ENCODE measurements around the gene DAAM1.

Gene DAAM1

GRCh38 chr14:59187118-59187517 is 1.3 kb upstream of the DAAM1 start:
- no peak for DNase-seq (ENCODE audit: low read depth in 2 of 3, low spot score in 1 of 3)

GRCh38 chr14:59187802-59188460 is 536 bp upstream of the DAAM1 start:
- DNase-seq (ENCODE audit: low read depth in 2 of 3, low spot score in 1 of 3), result peak in 2 of 3 donors; percentile 15 to 20

- DNase-seq (ENCODE audit: low read depth in 2 of 3, low spot score in 1 of 3), result peak in 2 of 3 donors; percentile 7 to 8
Observed at GRCh38 chr14:59189091-59189785, 771 bp downstream of the DAAM1 start.

- peak; percentile 50 to 75 (median 66) for DNase-seq (ENCODE audit: low read depth in 2 of 3, low spot score in 1 of 3)
Observed at GRCh38 chr14:59189786-59190368, 1.4 kb downstream of the DAAM1 start.

- no peak for DNase-seq (ENCODE audit: low read depth in 2 of 3, low spot score in 1 of 3)
Observed at GRCh38 chr14:59190372-59190771, 1.9 kb downstream of the DAAM1 start.

GRCh38 chr14:59195912-59196311 is 7.4 kb downstream of the DAAM1 start:
- DNase-seq (ENCODE audit: low read depth in 2 of 3, low spot score in 1 of 3), result no peak

- DNase-seq (ENCODE audit: low read depth in 2 of 3, low spot score in 1 of 3), result no peak
Observed at GRCh38 chr14:59197695-59198262, 9.3 kb downstream of the DAAM1 start.

- DNase-seq (ENCODE audit: low read depth in 2 of 3, low spot score in 1 of 3), result no peak
Observed at GRCh38 chr14:59199205-59199604, 10.7 kb downstream of the DAAM1 start.

- DNase-seq (ENCODE audit: low read depth in 2 of 3, low spot score in 1 of 3), result no peak
Observed at GRCh38 chr14:59199614-59200013, 11.1 kb downstream of the DAAM1 start.

- no peak for DNase-seq (ENCODE audit: low read depth in 2 of 3, low spot score in 1 of 3)
Observed at GRCh38 chr14:59200195-59200594, 11.7 kb downstream of the DAAM1 start.

GRCh38 chr14:59202031-59202430 is 13.6 kb downstream of the DAAM1 start:
- no peak for DNase-seq (ENCODE audit: low read depth in 2 of 3, low spot score in 1 of 3)

- DNase-seq (ENCODE audit: low read depth in 2 of 3, low spot score in 1 of 3), result no peak
Observed at GRCh38 chr14:59204305-59204704, 15.8 kb downstream of the DAAM1 start.

GRCh38 chr14:59206892-59207291 is 18.4 kb downstream of the DAAM1 start:
- DNase-seq (ENCODE audit: low read depth in 2 of 3, low spot score in 1 of 3), result no peak

- no peak for DNase-seq (ENCODE audit: low read depth in 2 of 3, low spot score in 1 of 3)
Observed at GRCh38 chr14:59207506-59207933, 19.1 kb downstream of the DAAM1 start.

- no peak for DNase-seq (ENCODE audit: low read depth in 2 of 3, low spot score in 1 of 3)
Observed at GRCh38 chr14:59208224-59208814, 19.9 kb downstream of the DAAM1 start.

- DNase-seq (ENCODE audit: low read depth in 2 of 3, low spot score in 1 of 3), result no peak
Observed at GRCh38 chr14:59208954-59209353, 20.5 kb downstream of the DAAM1 start.

GRCh38 chr14:59210621-59211020 is 22.2 kb downstream of the DAAM1 start:
- DNase-seq (ENCODE audit: low read depth in 2 of 3, low spot score in 1 of 3), result no peak

- no peak for DNase-seq (ENCODE audit: low read depth in 2 of 3, low spot score in 1 of 3)
Observed at GRCh38 chr14:59213368-59214315, 25.2 kb downstream of the DAAM1 start.

GRCh38 chr14:59214702-59215302 is 26.3 kb downstream of the DAAM1 start:
- DNase-seq (ENCODE audit: low read depth in 2 of 3, low spot score in 1 of 3), result no peak

- DNase-seq (ENCODE audit: low read depth in 2 of 3, low spot score in 1 of 3), result no peak
Observed at GRCh38 chr14:59215322-59215721, 26.9 kb downstream of the DAAM1 start.
